ENCODE measurements around the gene GALNT9.
A peak's percentile ranks its signal among the peaks of the same experiment; 100 is the strongest.
"Not testable (repeated sequence)": the region's sequence is repeated elsewhere in the genome, so short reads cannot be mapped to it uniquely, and the experiment has no call there.

The GALNT9 gene

GRCh38 chr12:132358241-132359225, 29.1 kb upstream of the GALNT9 start:
- not testable (repeated sequence) for H3K27ac ChIP-seq (ENCODE audit: low read depth, low read length); H2AFZ ChIP-seq (ENCODE audit: low read length, unreplicated experiment); H3K36me3 ChIP-seq (ENCODE audit: insufficient read depth, low read length); H3K4me3 ChIP-seq (ENCODE audit: low read depth, low read length); H3K79me2 ChIP-seq (ENCODE audit: control insufficient read depth, insufficient read depth, low read length, unreplicated experiment); H3K4me1 ChIP-seq (ENCODE audit: control insufficient read depth, insufficient read depth, low read length, unreplicated experiment)
- H3K27me3 ChIP-seq (ENCODE audit: insufficient read depth, low read length) = peaks cover 17% of the 10 kb centered on the region

GRCh38 chr12:132357623-132358186, 28.3 kb upstream of the GALNT9 start:
- no peaks in the 10 kb centered on the region for H3K79me2 ChIP-seq (ENCODE audit: control insufficient read depth, insufficient read depth, low read length, unreplicated experiment)
- no peak overlapping the region for H3K4me3 ChIP-seq (ENCODE audit: low read depth, low read length)
- H3K36me3 ChIP-seq (ENCODE audit: insufficient read depth, low read length) = no peaks in the 10 kb centered on the region
- H3K4me1 ChIP-seq (ENCODE audit: control insufficient read depth, insufficient read depth, low read length, unreplicated experiment) = peaks cover 4% of the 10 kb centered on the region
- no peak overlapping the region for H3K27ac ChIP-seq (ENCODE audit: low read depth, low read length)
- H3K27me3 ChIP-seq (ENCODE audit: insufficient read depth, low read length) = peaks cover 26% of the 10 kb centered on the region
- no peak overlapping the region for H2AFZ ChIP-seq (ENCODE audit: low read length, unreplicated experiment)

GRCh38 chr12:132356691-132357622, 27.6 kb upstream of the GALNT9 start:
- Histone ChIP-seq H3K27me3 (ENCODE audit: insufficient read depth, low read length) (peaks cover 32% of the 10 kb centered on the region), H3K79me2 (ENCODE audit: control insufficient read depth, insufficient read depth, low read length, unreplicated experiment) (no peaks in the 10 kb centered on the region), H2AFZ (ENCODE audit: low read length, unreplicated experiment) (no peak overlapping the region), H3K27ac (ENCODE audit: low read depth, low read length) (no peak overlapping the region), H3K36me3 (ENCODE audit: insufficient read depth, low read length) (no peaks in the 10 kb centered on the region), H3K4me1 (ENCODE audit: control insufficient read depth, insufficient read depth, low read length, unreplicated experiment) (peaks cover 4% of the 10 kb centered on the region), H3K4me3 (ENCODE audit: low read depth, low read length) (peak overlapping the region; percentile 25; the same call in 1 of the 2 replicates)

GRCh38 chr12:132355742-132356681, 26.6 kb upstream of the GALNT9 start:
- Histone ChIP-seq H3K27me3 (ENCODE audit: insufficient read depth, low read length) (peaks cover 35% of the 10 kb centered on the region), H3K79me2 (ENCODE audit: control insufficient read depth, insufficient read depth, low read length, unreplicated experiment) (no peaks in the 10 kb centered on the region), H3K4me3 (ENCODE audit: low read depth, low read length) (no peak overlapping the region), H3K36me3 (ENCODE audit: insufficient read depth, low read length) (no peaks in the 10 kb centered on the region), H3K4me1 (ENCODE audit: control insufficient read depth, insufficient read depth, low read length, unreplicated experiment) (peaks cover 4% of the 10 kb centered on the region), H3K27ac (ENCODE audit: low read depth, low read length) (no peak overlapping the region), H2AFZ (ENCODE audit: low read length, unreplicated experiment) (no peak overlapping the region)

GRCh38 chr12:132354982-132355680, 25.7 kb upstream of the GALNT9 start:
- Histone ChIP-seq H3K36me3 (ENCODE audit: insufficient read depth, low read length) (no peaks in the 10 kb centered on the region), H3K4me1 (ENCODE audit: control insufficient read depth, insufficient read depth, low read length, unreplicated experiment) (peaks cover 4% of the 10 kb centered on the region), H2AFZ (ENCODE audit: low read length, unreplicated experiment) (no peak overlapping the region), H3K4me3 (ENCODE audit: low read depth, low read length) (no peak overlapping the region), H3K27ac (ENCODE audit: low read depth, low read length) (no peak overlapping the region), H3K27me3 (ENCODE audit: insufficient read depth, low read length) (peaks cover 35% of the 10 kb centered on the region), H3K79me2 (ENCODE audit: control insufficient read depth, insufficient read depth, low read length, unreplicated experiment) (no peaks in the 10 kb centered on the region)

GRCh38 chr12:132354211-132354981, 25.0 kb upstream of the GALNT9 start:
- H3K27ac ChIP-seq (ENCODE audit: low read depth, low read length) = no peak overlapping the region
- H3K4me1 ChIP-seq (ENCODE audit: control insufficient read depth, insufficient read depth, low read length, unreplicated experiment) = peaks cover 4% of the 10 kb centered on the region
- H3K79me2 ChIP-seq (ENCODE audit: control insufficient read depth, insufficient read depth, low read length, unreplicated experiment) = no peaks in the 10 kb centered on the region
- no peaks in the 10 kb centered on the region for H3K36me3 ChIP-seq (ENCODE audit: insufficient read depth, low read length)
- no peak overlapping the region for H2AFZ ChIP-seq (ENCODE audit: low read length, unreplicated experiment)
- H3K4me3 ChIP-seq (ENCODE audit: low read depth, low read length) = no peak overlapping the region
- H3K27me3 ChIP-seq (ENCODE audit: insufficient read depth, low read length) = peaks cover 41% of the 10 kb centered on the region

- Histone ChIP-seq H3K27me3 (ENCODE audit: insufficient read depth, low read length) (peaks cover 42% of the 10 kb centered on the region), H3K79me2 (ENCODE audit: control insufficient read depth, insufficient read depth, low read length, unreplicated experiment) (no peaks in the 10 kb centered on the region), H3K4me3 (ENCODE audit: low read depth, low read length) (no peak overlapping the region), H3K4me1 (ENCODE audit: control insufficient read depth, insufficient read depth, low read length, unreplicated experiment) (peaks cover 4% of the 10 kb centered on the region), H3K36me3 (ENCODE audit: insufficient read depth, low read length) (no peaks in the 10 kb centered on the region), H2AFZ (ENCODE audit: low read length, unreplicated experiment) (no peak overlapping the region), H3K27ac (ENCODE audit: low read depth, low read length) (no peak overlapping the region)
Observed at GRCh38 chr12:132353811-132354210, 24.4 kb upstream of the GALNT9 start.

- Histone ChIP-seq H3K27me3 (ENCODE audit: insufficient read depth, low read length) (peaks cover 42% of the 10 kb centered on the region), H3K4me3 (ENCODE audit: low read depth, low read length) (no peak overlapping the region), H3K27ac (ENCODE audit: low read depth, low read length) (no peak overlapping the region), H3K79me2 (ENCODE audit: control insufficient read depth, insufficient read depth, low read length, unreplicated experiment) (no peaks in the 10 kb centered on the region), H3K36me3 (ENCODE audit: insufficient read depth, low read length) (no peaks in the 10 kb centered on the region), H3K4me1 (ENCODE audit: control insufficient read depth, insufficient read depth, low read length, unreplicated experiment) (peaks cover 4% of the 10 kb centered on the region), H2AFZ (ENCODE audit: low read length, unreplicated experiment) (no peak overlapping the region)
Observed at GRCh38 chr12:132352896-132353800, 23.8 kb upstream of the GALNT9 start.

All from ACC112 (cell line).